ENCODE data around the gene PSMC2. TPM values are rescaled to one million over a fixed set of nuclear protein-coding genes. Genes with fewer than 3 reads are reported as not detected.

The PSMC2 gene
- total RNA-seq, 2 experiments from 2014 or later: 139 to 143 TPM

- no peaks in the 10 kb centered on the region for H3K36me3 Mint-ChIP-seq (ENCODE audit: low read depth)
- H3K27me3 Mint-ChIP-seq: peaks cover 21% of the 10 kb centered on the region
- ChIA-PET CTCF (no interaction called here), POLR2A (interaction anchor here (0.5 kb wide), 1 partner anchor 83 kb away, joined by 8 read pairs; no protein-coding TSS in a partner anchor)
- H3K4me3 Mint-ChIP-seq: no peak overlapping the region
- H3K27ac Mint-ChIP-seq: no peak overlapping the region
- no peaks in the 10 kb centered on the region for H3K4me1 Mint-ChIP-seq
- H3K9me3 Mint-ChIP-seq: no peaks in the 10 kb centered on the region
- no peak for DNase-seq
Observed at GRCh38 chr7:103413407-103413806, 66.0 kb downstream of the PSMC2 start.

DNA sequence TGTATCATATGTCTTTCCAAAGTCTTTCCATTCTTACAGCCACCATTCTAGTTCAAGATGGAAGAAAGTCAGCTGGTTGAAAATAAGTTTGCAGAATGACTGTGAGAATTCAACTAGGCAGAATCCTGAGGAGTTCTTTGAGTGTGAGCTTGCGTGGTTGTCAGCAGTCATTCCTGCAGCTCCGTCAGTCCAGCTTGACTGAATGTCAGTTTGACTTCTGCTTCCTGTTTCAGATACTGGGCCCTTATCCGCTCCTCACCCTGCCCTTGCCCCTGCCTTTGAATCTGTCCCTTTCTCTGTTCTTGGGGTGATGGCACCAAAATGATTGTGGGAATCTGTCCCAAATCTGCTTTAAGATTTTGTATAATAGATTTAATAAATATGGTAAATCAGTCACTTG lies 70.8 kb downstream of the PSMC2 start:
- no peak for DNase-seq
- no peak overlapping the region for H3K4me3 Mint-ChIP-seq
- no peaks in the 10 kb centered on the region for H3K9me3 Mint-ChIP-seq
- H3K27ac Mint-ChIP-seq: no peak overlapping the region
- H3K4me1 Mint-ChIP-seq: no peaks in the 10 kb centered on the region
- ChIA-PET POLR2A (no interaction called here), CTCF (no interaction called here)
- no peaks in the 10 kb centered on the region for H3K36me3 Mint-ChIP-seq (ENCODE audit: low read depth)
- peaks cover 22% of the 10 kb centered on the region for H3K27me3 Mint-ChIP-seq

Other genes starting within 250 kb of the PSMC2 start
- gene NAPEPLD, start 198.5 kb upstream of the PSMC2 start, total RNA-seq: 1 to 10 TPM; 7.2 to 7.4 TPM
- 10 to 100 TPM; 59.5 to 60.7 TPM for gene PMPCB, start 50.2 kb upstream of the PSMC2 start, total RNA-seq
- 10 to 100 TPM; 31.4 to 32.1 TPM for gene DNAJC2, start 2.9 kb upstream of the PSMC2 start, total RNA-seq
- gene SLC26A5, start 98.6 kb downstream of the PSMC2 start, total RNA-seq: not detected